GM18861 (cell line): ENCODE results near the gene SPAG5.
A peak's percentile ranks its signal among the peaks of the same experiment; 100 is the strongest.

ENCODE experiments used
- ATAC-seq: cut with Tn5 transposase; IDR thresholded peaks from one replicate; pipeline ENCODE4 v1.9.1; 2021; ENCODE audit not compliant: unreplicated experiment

Gene SPAG5

GRCh38 chr17:28598799-28599310 is at the start of gene SPAG5:
Gene SPAG5 (minus strand): TSS chr17:28599025. CDS start chr17:28598946, 79 bp downstream.
- peak; percentile 72 for ATAC-seq

GRCh38 chr17:28646039-28646754 is 47.4 kb upstream of the SPAG5 start:
- no peak for ATAC-seq

GRCh38 chr17:28645576-28645939 is 46.7 kb upstream of the SPAG5 start:
- ATAC-seq: no peak

- ATAC-seq: peak; percentile 79
Measured at GRCh38 chr17:28644787-28645575, 46.2 kb upstream of the SPAG5 start, which contains the start of gene BLTP2. Gene BLTP2 (minus strand): TSS chr17:28645158. CDS start chr17:28645056, 102 bp downstream.

- ATAC-seq: no peak
Measured at GRCh38 chr17:28643983-28644786, 45.4 kb upstream of the SPAG5 start.

- no peak for ATAC-seq
Measured at GRCh38 chr17:28641579-28641978, 42.8 kb upstream of the SPAG5 start.

- no peak for ATAC-seq
Measured at GRCh38 chr17:28635506-28635905, 36.7 kb upstream of the SPAG5 start.

- no peak for ATAC-seq
Measured at GRCh38 chr17:28634206-28634865, 35.5 kb upstream of the SPAG5 start.

GRCh38 chr17:28626818-28627217 is 28.0 kb upstream of the SPAG5 start:
- no peak for ATAC-seq

- no peak for ATAC-seq
Measured at GRCh38 chr17:28624148-28624547, 25.3 kb upstream of the SPAG5 start.

GRCh38 chr17:28623696-28624095 is 24.9 kb upstream of the SPAG5 start:
- ATAC-seq: no peak

GRCh38 chr17:28622186-28622585 is 23.4 kb upstream of the SPAG5 start:
- ATAC-seq: no peak

GRCh38 chr17:28620010-28620409 is 21.2 kb upstream of the SPAG5 start:
- ATAC-seq: no peak

- ATAC-seq: no peak
Measured at GRCh38 chr17:28618464-28618863, 19.6 kb upstream of the SPAG5 start.

- ATAC-seq: no peak
Measured at GRCh38 chr17:28616281-28616680, 17.5 kb upstream of the SPAG5 start.

- no peak for ATAC-seq
Measured at GRCh38 chr17:28615260-28615940, 16.6 kb upstream of the SPAG5 start.

GRCh38 chr17:28613931-28614381 is 15.1 kb upstream of the SPAG5 start, which contains the start of gene RSKR:
Gene RSKR (minus strand): TSS chr17:28614185. CDS start chr17:28614161, 24 bp downstream.
- no peak for ATAC-seq

GRCh38 chr17:28612936-28613872 is 14.4 kb upstream of the SPAG5 start:
- ATAC-seq: no peak

GRCh38 chr17:28612531-28612930 is 13.7 kb upstream of the SPAG5 start:
- no peak for ATAC-seq
